ENCODE measurements around the gene TPX2.

GRCh38 chr20:31739550-31739977 lies 474 bp downstream of the TPX2 start:
- TF ChIP-seq CTCF (IDR thresholded peaks at IDR 0.05) (no peak), POLR2A (IDR thresholded peaks at IDR 0.05) (no peak)
